WTC11 (cell line): ENCODE results near the gene PARL. TPM values are rescaled to one million over a fixed set of nuclear protein-coding genes. Genes with fewer than 3 reads are reported as not detected.

Experiments used
- ATAC-seq: fragments of 200-7000 bp; cut with Tn5 transposase; 2 replicates; pipeline ENCODE4 v1.10.0; 2021; ENCODE audit warnings: mild to moderate bottlenecking, moderate library complexity
- CTCF ChIA-PET: fragments of 300-600 bp; sonication (Branson Sonifier 250); formaldehyde crosslinking; loops from one replicate; lab custom pipeline; 2021; ENCODE audit warnings: antibody characterized with exemption; lab: Charles Lee
- POLR2A ChIA-PET: fragments of 350-600 bp; sonication (Branson Sonifier 250); formaldehyde crosslinking; loops from one replicate; lab custom pipeline; 2021; ENCODE audit warnings: antibody characterized with exemption; lab: Charles Lee
- DNase-seq: peaks from one replicate; pipeline ENCODE4 v3.0.0; 2021; ENCODE audit warnings: low spot score
- H3K27ac Mint-ChIP-seq: 2 replicates; pipeline ENCODE4 v1.8.0; 2021; ENCODE audit warnings: mixed read lengths
- H3K27me3 Mint-ChIP-seq: 2 replicates; pipeline ENCODE4 v1.8.0; 2021; ENCODE audit warnings: low read depth, mild to moderate bottlenecking, moderate library complexity, mixed read lengths
- H3K36me3 Mint-ChIP-seq: 2 replicates; pipeline ENCODE4 v1.8.0; 2021; ENCODE audit warnings: mixed read lengths
- H3K4me1 Mint-ChIP-seq: 2 replicates; pipeline ENCODE4 v1.8.0; 2022; ENCODE audit warnings: mixed read lengths
- H3K4me3 Mint-ChIP-seq: 2 replicates; pipeline ENCODE4 v1.8.0; 2021; ENCODE audit warnings: mild to moderate bottlenecking, moderate library complexity, mixed read lengths
- H3K9me3 Mint-ChIP-seq: 2 replicates; pipeline ENCODE4 v1.8.0; 2021; ENCODE audit warnings: mixed read lengths
- CREM ChIP-seq: sonication (generic); formaldehyde crosslinking; IDR thresholded peaks from 2 replicates; pipeline ENCODE4 v1.8.1; 2022; ENCODE audit warnings: mild to moderate bottlenecking, missing genetic modification reagents, moderate library complexity
- GABPB1 ChIP-seq: sonication (generic); formaldehyde crosslinking; IDR thresholded peaks from 2 replicates; pipeline ENCODE4 v1.8.1; 2023; ENCODE audit warnings: mild to moderate bottlenecking, missing genetic modification reagents
- GRHL2 ChIP-seq: fragments of 250-450 bp; sonication (Bioruptor Pico); IDR thresholded peaks from 2 replicates; pipeline ENCODE4 v1.8.0; 2022; ENCODE audit warnings: mild to moderate bottlenecking, moderate library complexity; ENCODE audit not compliant: insufficient replicate concordance, severe bottlenecking
- HMGA2 ChIP-seq: fragments of 250-450 bp; sonication (Bioruptor Pico); IDR thresholded peaks from 2 replicates; pipeline ENCODE4 v1.4.0; 2021; ENCODE audit warnings: mild to moderate bottlenecking, moderate library complexity
- MXD4 ChIP-seq: fragments of 250-450 bp; sonication (Bioruptor Pico); IDR thresholded peaks from 2 replicates; pipeline ENCODE4 v1.8.0; 2021; ENCODE audit warnings: mild to moderate bottlenecking, moderate library complexity, borderline replicate concordance
- NFATC4 ChIP-seq: fragments of 250-450 bp; sonication (Bioruptor Pico); IDR thresholded peaks from 2 replicates; pipeline ENCODE4 v1.9.0; 2021; ENCODE audit warnings: mild to moderate bottlenecking
- SP1 ChIP-seq: sonication (generic); formaldehyde crosslinking; conservative IDR thresholded peaks from 2 replicates; pipeline ENCODE4 v1.8.1; 2022; ENCODE audit warnings: missing genetic modification reagents
- TCF7 ChIP-seq: sonication (generic); formaldehyde crosslinking; IDR thresholded peaks from 2 replicates; pipeline ENCODE4 v1.8.0; 2022; ENCODE audit warnings: mild to moderate bottlenecking, low read depth, missing genetic modification reagents, moderate library complexity
- TP53 ChIP-seq: sonication (generic); formaldehyde crosslinking; IDR thresholded peaks from 2 replicates; pipeline ENCODE4 v1.8.1; 2023; ENCODE audit warnings: mild to moderate bottlenecking, missing genetic modification reagents
- ZNF121 ChIP-seq: sonication (generic); formaldehyde crosslinking; IDR thresholded peaks from 2 replicates; pipeline ENCODE4 v1.8.0; 2023; ENCODE audit warnings: missing genetic modification reagents
- ZNF232 ChIP-seq: sonication (generic); formaldehyde crosslinking; IDR thresholded peaks from 2 replicates; pipeline ENCODE4 v1.8.0; 2022; ENCODE audit warnings: mild to moderate bottlenecking, missing genetic modification reagents
- ZNF396 ChIP-seq: fragments of 250-450 bp; sonication (Bioruptor Pico); IDR thresholded peaks from 2 replicates; pipeline ENCODE4 v1.8.0; 2021; ENCODE audit warnings: mild to moderate bottlenecking, moderate library complexity, borderline replicate concordance
- total RNA-seq: library from RNA; stranded (reverse); gene quantifications from 3 replicates; pipeline ENCODE4 v1.2.3, GENCODE V29; 2021
- TF ChIP-seq, protein P1 (sequence below): sonication (generic); formaldehyde crosslinking; IDR thresholded peaks from 2 replicates; pipeline ENCODE4 v1.8.0; 2023; ENCODE audit warnings: missing genetic modification reagents
- TF ChIP-seq, protein P2 (sequence below): sonication (generic); formaldehyde crosslinking; IDR thresholded peaks from 2 replicates; pipeline ENCODE4 v1.8.1; 2022; ENCODE audit warnings: low read depth, missing genetic modification reagents, borderline replicate concordance
- TF ChIP-seq, protein P3 (sequence below): sonication (generic); formaldehyde crosslinking; IDR thresholded peaks from 2 replicates; pipeline ENCODE4 v1.8.0; 2022; ENCODE audit warnings: missing genetic modification reagents
- TF ChIP-seq, protein P4 (sequence below): sonication (generic); formaldehyde crosslinking; IDR thresholded peaks from 2 replicates; pipeline ENCODE4 v1.8.1; 2023; ENCODE audit warnings: mild to moderate bottlenecking, missing genetic modification reagents, borderline replicate concordance
- TF ChIP-seq, protein P5 (sequence below): fragments of 250-450 bp; sonication (Bioruptor Pico); IDR thresholded peaks from 2 replicates; pipeline ENCODE4 v1.9.0; 2021; ENCODE audit warnings: mild to moderate bottlenecking
- TF ChIP-seq, protein P6 (sequence below): fragments of 250-450 bp; sonication (Bioruptor Pico); IDR thresholded peaks from 2 replicates; pipeline ENCODE4 v1.9.0; 2021; ENCODE audit warnings: mild to moderate bottlenecking

Gene PARL
- total RNA-seq, 1 experiment from 2014 or later = 93.5 TPM

DNA sequence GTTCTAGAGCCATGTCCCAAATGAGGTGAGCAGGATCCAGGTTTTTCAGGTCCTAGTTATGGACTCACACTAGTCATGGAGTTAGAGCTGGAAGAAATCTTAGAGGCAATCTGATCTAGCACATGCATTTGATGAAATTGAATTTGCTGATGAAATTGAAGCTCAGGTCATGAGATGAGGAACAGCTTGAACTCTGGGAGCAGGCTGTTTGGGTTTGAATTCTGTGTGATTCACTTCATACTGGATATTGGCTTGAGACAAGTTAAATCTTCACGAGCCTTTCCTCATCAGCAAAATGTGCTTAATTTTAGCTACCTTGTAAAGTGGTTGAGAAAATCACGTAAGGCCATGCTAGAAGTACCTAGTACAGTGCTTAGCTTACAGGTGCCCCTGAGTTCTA lies 33.5 kb upstream of the PARL start (continued):
- no peak for TF ChIP-seq HMGA2 (CRISPR knock-in tag)

DNA sequence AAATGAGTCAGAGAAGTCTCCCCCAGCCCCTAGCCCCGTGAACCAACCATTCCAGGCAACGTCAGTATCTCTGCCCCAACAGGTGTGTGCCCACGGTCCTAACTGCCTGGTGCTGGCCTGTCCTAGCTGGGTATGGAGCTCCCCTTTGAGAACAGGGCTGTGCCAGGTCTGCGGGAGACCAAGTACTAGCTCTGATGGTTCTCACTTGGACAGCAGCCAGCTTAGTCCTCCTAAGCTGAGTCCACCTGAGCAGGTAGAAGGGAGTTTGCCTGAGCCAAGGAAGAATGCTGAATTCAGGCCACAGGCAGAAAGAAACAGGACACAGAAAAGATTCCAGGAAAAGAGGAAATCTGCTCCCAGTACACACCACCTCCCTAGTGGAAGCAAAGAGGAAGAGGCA lies 33.1 kb upstream of the PARL start:
- ChIA-PET POLR2A (interaction anchor here (0.6 kb wide), 1 partner anchor 98 kb away, joined by 4 read pairs; no protein-coding TSS in a partner anchor), CTCF (interaction anchor here (0.6 to 3.9 kb wide), 3 partner anchors 14 to 33 kb away, joined by 3 to 22 read pairs (median 3); no protein-coding TSS in a partner anchor)
- Mint-ChIP-seq H3K4me3 (no peak overlapping the region), H3K27me3 (no peaks in the 10 kb centered on the region), H3K36me3 (peaks cover 11% of the 10 kb centered on the region), H3K4me1 (peaks cover 5% of the 10 kb centered on the region; the same call in 1 of the 2 replicates), H3K9me3 (no peaks in the 10 kb centered on the region), H3K27ac (no peak overlapping the region)
- DNase-seq = no peak
- TF ChIP-seq GABPB1 (CRISPR knock-in tag) = no peak
- no peak for TF ChIP-seq ZNF396 (CRISPR knock-in tag)
- no peak for TF ChIP-seq SP1
- TF ChIP-seq, protein P1, sequence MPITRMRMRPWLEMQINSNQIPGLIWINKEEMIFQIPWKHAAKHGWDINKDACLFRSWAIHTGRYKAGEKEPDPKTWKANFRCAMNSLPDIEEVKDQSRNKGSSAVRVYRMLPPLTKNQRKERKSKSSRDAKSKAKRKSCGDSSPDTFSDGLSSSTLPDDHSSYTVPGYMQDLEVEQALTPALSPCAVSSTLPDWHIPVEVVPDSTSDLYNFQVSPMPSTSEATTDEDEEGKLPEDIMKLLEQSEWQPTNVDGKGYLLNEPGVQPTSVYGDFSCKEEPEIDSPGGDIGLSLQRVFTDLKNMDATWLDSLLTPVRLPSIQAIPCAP (CRISPR knock-in tag) = no peak
- TF ChIP-seq, protein P2, sequence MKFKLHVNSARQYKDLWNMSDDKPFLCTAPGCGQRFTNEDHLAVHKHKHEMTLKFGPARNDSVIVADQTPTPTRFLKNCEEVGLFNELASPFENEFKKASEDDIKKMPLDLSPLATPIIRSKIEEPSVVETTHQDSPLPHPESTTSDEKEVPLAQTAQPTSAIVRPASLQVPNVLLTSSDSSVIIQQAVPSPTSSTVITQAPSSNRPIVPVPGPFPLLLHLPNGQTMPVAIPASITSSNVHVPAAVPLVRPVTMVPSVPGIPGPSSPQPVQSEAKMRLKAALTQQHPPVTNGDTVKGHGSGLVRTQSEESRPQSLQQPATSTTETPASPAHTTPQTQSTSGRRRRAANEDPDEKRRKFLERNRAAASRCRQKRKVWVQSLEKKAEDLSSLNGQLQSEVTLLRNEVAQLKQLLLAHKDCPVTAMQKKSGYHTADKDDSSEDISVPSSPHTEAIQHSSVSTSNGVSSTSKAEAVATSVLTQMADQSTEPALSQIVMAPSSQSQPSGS (CRISPR knock-in tag) = no peak
- TF ChIP-seq, protein P3, sequence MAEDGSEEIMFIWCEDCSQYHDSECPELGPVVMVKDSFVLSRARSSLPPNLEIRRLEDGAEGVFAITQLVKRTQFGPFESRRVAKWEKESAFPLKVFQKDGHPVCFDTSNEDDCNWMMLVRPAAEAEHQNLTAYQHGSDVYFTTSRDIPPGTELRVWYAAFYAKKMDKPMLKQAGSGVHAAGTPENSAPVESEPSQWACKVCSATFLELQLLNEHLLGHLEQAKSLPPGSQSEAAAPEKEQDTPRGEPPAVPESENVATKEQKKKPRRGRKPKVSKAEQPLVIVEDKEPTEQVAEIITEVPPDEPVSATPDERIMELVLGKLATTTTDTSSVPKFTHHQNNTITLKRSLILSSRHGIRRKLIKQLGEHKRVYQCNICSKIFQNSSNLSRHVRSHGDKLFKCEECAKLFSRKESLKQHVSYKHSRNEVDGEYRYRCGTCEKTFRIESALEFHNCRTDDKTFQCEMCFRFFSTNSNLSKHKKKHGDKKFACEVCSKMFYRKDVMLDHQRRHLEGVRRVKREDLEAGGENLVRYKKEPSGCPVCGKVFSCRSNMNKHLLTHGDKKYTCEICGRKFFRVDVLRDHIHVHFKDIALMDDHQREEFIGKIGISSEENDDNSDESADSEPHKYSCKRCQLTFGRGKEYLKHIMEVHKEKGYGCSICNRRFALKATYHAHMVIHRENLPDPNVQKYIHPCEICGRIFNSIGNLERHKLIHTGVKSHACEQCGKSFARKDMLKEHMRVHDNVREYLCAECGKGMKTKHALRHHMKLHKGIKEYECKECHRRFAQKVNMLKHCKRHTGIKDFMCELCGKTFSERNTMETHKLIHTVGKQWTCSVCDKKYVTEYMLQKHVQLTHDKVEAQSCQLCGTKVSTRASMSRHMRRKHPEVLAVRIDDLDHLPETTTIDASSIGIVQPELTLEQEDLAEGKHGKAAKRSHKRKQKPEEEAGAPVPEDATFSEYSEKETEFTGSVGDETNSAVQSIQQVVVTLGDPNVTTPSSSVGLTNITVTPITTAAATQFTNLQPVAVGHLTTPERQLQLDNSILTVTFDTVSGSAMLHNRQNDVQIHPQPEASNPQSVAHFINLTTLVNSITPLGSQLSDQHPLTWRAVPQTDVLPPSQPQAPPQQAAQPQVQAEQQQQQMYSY (CRISPR knock-in tag) = no peak
- no peak for TF ChIP-seq TCF7
- no peak for TF ChIP-seq ZNF232 (CRISPR knock-in tag)
- no peak for ATAC-seq

DNA sequence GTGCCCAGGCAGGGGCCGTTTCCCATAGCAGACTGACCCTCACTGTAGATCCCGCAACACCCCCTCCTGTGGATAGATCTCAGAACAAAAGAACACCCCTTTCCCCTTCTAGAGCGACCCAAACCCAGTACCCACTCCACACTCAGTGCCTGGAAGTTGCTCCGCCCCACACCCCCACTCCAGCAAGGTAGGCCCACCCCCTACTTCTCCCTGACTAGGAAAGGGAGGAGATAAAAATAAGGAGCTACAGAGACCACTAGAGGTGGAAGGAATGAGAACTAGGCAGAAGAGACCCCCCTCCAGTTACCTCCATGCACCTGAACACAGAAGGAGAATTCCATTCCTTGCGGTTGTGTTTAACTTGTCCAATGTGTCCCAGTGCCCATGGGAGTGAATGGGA lies 30.2 kb upstream of the PARL start:
- no peak overlapping the region for H3K27ac Mint-ChIP-seq
- H3K4me3 Mint-ChIP-seq = no peak overlapping the region
- peak; percentile 74 for ATAC-seq
- H3K36me3 Mint-ChIP-seq = peaks cover under 1% of the 10 kb centered on the region; the same call in 1 of the 2 replicates
- ChIA-PET CTCF (interaction anchor here (0.9 to 2.6 kb wide), 3 partner anchors 10 to 30 kb away, joined by 3 to 16 read pairs (median 10); partner anchors contain the start of gene PARL), POLR2A (interaction anchor here (0.9 kb wide), 1 partner anchor 40 kb away, joined by 3 read pairs; no protein-coding TSS in a partner anchor)
- no peak for DNase-seq
- H3K4me1 Mint-ChIP-seq = peaks cover 5% of the 10 kb centered on the region; the same call in 1 of the 2 replicates
- H3K9me3 Mint-ChIP-seq = no peaks in the 10 kb centered on the region
- no peaks in the 10 kb centered on the region for H3K27me3 Mint-ChIP-seq
- no peak for TF ChIP-seq ZNF396 (CRISPR knock-in tag)
- TF ChIP-seq, protein P4, sequence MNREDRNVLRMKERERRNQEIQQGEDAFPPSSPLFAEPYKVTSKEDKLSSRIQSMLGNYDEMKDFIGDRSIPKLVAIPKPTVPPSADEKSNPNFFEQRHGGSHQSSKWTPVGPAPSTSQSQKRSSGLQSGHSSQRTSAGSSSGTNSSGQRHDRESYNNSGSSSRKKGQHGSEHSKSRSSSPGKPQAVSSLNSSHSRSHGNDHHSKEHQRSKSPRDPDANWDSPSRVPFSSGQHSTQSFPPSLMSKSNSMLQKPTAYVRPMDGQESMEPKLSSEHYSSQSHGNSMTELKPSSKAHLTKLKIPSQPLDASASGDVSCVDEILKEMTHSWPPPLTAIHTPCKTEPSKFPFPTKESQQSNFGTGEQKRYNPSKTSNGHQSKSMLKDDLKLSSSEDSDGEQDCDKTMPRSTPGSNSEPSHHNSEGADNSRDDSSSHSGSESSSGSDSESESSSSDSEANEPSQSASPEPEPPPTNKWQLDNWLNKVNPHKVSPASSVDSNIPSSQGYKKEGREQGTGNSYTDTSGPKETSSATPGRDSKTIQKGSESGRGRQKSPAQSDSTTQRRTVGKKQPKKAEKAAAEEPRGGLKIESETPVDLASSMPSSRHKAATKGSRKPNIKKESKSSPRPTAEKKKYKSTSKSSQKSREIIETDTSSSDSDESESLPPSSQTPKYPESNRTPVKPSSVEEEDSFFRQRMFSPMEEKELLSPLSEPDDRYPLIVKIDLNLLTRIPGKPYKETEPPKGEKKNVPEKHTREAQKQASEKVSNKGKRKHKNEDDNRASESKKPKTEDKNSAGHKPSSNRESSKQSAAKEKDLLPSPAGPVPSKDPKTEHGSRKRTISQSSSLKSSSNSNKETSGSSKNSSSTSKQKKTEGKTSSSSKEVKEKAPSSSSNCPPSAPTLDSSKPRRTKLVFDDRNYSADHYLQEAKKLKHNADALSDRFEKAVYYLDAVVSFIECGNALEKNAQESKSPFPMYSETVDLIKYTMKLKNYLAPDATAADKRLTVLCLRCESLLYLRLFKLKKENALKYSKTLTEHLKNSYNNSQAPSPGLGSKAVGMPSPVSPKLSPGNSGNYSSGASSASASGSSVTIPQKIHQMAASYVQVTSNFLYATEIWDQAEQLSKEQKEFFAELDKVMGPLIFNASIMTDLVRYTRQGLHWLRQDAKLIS (CRISPR knock-in tag) = no peak
- TF ChIP-seq, protein P5, sequence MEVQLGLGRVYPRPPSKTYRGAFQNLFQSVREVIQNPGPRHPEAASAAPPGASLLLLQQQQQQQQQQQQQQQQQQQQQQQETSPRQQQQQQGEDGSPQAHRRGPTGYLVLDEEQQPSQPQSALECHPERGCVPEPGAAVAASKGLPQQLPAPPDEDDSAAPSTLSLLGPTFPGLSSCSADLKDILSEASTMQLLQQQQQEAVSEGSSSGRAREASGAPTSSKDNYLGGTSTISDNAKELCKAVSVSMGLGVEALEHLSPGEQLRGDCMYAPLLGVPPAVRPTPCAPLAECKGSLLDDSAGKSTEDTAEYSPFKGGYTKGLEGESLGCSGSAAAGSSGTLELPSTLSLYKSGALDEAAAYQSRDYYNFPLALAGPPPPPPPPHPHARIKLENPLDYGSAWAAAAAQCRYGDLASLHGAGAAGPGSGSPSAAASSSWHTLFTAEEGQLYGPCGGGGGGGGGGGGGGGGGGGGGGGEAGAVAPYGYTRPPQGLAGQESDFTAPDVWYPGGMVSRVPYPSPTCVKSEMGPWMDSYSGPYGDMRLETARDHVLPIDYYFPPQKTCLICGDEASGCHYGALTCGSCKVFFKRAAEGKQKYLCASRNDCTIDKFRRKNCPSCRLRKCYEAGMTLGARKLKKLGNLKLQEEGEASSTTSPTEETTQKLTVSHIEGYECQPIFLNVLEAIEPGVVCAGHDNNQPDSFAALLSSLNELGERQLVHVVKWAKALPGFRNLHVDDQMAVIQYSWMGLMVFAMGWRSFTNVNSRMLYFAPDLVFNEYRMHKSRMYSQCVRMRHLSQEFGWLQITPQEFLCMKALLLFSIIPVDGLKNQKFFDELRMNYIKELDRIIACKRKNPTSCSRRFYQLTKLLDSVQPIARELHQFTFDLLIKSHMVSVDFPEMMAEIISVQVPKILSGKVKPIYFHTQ = no peak
- TF ChIP-seq CREM (CRISPR knock-in tag) = no peak
- no peak for TF ChIP-seq TP53 (CRISPR knock-in tag)
- TF ChIP-seq ZNF232 (CRISPR knock-in tag) = no peak
- TF ChIP-seq TCF7 = no peak
- TF ChIP-seq GRHL2 (CRISPR knock-in tag) = no peak
- TF ChIP-seq, protein P6, sequence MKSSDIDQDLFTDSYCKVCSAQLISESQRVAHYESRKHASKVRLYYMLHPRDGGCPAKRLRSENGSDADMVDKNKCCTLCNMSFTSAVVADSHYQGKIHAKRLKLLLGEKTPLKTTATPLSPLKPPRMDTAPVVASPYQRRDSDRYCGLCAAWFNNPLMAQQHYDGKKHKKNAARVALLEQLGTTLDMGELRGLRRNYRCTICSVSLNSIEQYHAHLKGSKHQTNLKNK = no peak
- TF ChIP-seq NFATC4 = no peak
- no peak for TF ChIP-seq MXD4 (CRISPR knock-in tag)
- no peak for TF ChIP-seq ZNF121 (CRISPR knock-in tag)
- TF ChIP-seq, protein P2 (CRISPR knock-in tag) = no peak
